Measurements from ENCODE around the gene EIF2B5.
"Not testable (repeated sequence)": the region's sequence is repeated elsewhere in the genome, so short reads cannot be mapped to it uniquely, and the experiment has no call there.

The EIF2B5 gene

DNA sequence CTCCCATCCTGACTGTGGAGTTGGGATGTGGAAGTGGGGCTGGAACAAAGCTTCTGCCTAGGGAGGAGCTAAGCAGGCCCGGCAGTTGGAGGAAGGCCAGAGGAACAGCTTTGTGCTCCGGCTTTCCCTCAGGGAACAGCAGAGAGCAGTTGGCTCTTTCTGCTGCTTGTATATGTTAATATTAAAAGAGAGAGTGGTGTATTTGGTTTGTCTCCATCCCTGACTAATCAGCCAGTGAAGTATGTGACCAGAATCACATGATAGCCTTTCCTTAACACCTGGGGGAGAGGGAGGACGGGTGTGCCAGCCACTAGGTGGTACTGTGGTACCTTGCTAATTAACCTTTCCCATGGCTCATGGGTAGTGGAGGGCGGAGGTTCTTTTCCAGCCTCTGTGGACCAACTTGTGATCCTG is 10.0 kb downstream of the EIF2B5 start:
- peak; percentile 72 for TF ChIP-seq CTCF (IDR thresholded peaks at IDR 0.05; ENCODE audit: insufficient read depth, low read depth, low read length, missing control alignments)
- H3K4me3 ChIP-seq (ENCODE audit: low read length), result no peak overlapping the region
- DNase-seq (ENCODE audit: low read depth), result peak; percentile 87

GRCh38 chr3:184145751-184146270 is 10.7 kb downstream of the EIF2B5 start:
- H3K4me3 ChIP-seq (ENCODE audit: low read length), result no peak overlapping the region
- TF ChIP-seq CTCF (IDR thresholded peaks at IDR 0.05; ENCODE audit: insufficient read depth, low read depth, low read length, missing control alignments), result no peak
- no peak for DNase-seq (ENCODE audit: low read depth)

- no peak for DNase-seq (ENCODE audit: low read depth)
- no peak overlapping the region for H3K4me3 ChIP-seq (ENCODE audit: low read length)
- TF ChIP-seq CTCF (IDR thresholded peaks at IDR 0.05; ENCODE audit: insufficient read depth, low read depth, low read length, missing control alignments), result no peak
These were observed 12.9 kb downstream of the EIF2B5 start for GRCh38 chr3:184148076-184148475.

- no peak for DNase-seq (ENCODE audit: low read depth)
- no peak overlapping the region for H3K4me3 ChIP-seq (ENCODE audit: low read length)
- no peak for TF ChIP-seq CTCF (IDR thresholded peaks at IDR 0.05; ENCODE audit: insufficient read depth, low read depth, low read length, missing control alignments)
These were observed 14.0 kb downstream of the EIF2B5 start for GRCh38 chr3:184149123-184149522.

- DNase-seq (ENCODE audit: low read depth); H3K4me3 ChIP-seq (ENCODE audit: low read length): not testable (repeated sequence)
- TF ChIP-seq CTCF (IDR thresholded peaks at IDR 0.05; ENCODE audit: insufficient read depth, low read depth, low read length, missing control alignments), result peak; percentile 13
These were observed 14.6 kb downstream of the EIF2B5 start for GRCh38 chr3:184149770-184150169.

DNA sequence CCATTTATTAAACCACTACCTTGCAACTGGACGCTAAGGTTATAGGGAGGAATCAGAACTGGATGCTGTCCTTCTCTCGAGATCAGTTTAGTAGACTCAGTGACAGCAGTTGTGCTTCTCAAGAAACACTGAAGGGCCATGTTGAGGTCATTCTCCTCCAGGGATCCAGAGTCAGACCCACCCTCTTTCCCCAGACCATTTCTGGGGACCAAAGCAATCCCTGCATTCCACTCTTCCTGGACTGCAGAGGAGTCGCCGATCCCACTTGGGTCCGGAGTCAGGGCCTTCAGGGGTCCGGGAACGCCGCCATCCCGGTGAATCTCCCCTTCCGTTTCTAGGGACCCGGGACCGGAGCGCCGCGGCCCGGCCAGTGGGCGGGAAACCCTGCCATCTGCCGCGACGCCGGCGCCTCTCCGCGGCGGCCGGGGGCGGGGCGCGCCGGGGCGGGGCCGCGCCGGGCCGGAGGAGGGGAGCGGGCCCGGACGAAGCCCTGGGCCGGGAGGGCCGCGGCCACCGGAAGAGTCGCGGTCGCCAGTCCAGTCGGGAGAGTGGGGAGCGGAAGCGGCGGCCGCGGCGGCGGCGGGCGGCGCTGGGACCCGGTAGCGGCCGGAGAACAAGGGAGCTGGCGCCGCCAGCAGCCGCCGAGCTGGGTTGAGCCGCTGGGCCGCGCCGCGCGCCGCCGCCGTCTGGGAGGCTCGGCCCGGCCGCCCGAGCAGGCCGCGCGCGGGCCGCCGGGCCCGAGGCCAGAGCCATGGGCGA is 19.9 kb downstream of the EIF2B5 start, which contains the start of gene DVL3:
Gene DVL3 (plus strand): TSS at position 493 of the 759 bp plus-strand sequence. CDS start 259 bp downstream, at position 752.
- no peak for TF ChIP-seq CTCF (IDR thresholded peaks at IDR 0.05; ENCODE audit: insufficient read depth, low read depth, low read length, missing control alignments)
- peak within 1 kb of the TSS; percentile 82 for H3K4me3 ChIP-seq (ENCODE audit: low read length)
- DNase-seq (ENCODE audit: low read depth), result peak; percentile 56

All from epithelial cell of esophagus (primary cell).